C4-2B (cell line): ENCODE data around the gene TUBB2A.
"Not testable (repeated sequence)": the region's sequence is repeated elsewhere in the genome, so short reads cannot be mapped to it uniquely, and the experiment has no call there.

Experiments used
- H3K27ac ChIP-seq: fragments of 450-650 bp; 2 replicates; pipeline ENCODE4 v1.5.1; 2017
- ZFX ChIP-seq: fragments of 450-650 bp; IDR thresholded peaks from 2 replicates; pipeline ENCODE4 v1.6.1; 2017
- TF ChIP-seq, protein P1 (sequence below): fragments of 450-650 bp; conservative IDR thresholded peaks from 2 replicates; pipeline ENCODE4 v1.5.1; 2017; ENCODE audit warnings: mild to moderate bottlenecking

Gene TUBB2A

DNA sequence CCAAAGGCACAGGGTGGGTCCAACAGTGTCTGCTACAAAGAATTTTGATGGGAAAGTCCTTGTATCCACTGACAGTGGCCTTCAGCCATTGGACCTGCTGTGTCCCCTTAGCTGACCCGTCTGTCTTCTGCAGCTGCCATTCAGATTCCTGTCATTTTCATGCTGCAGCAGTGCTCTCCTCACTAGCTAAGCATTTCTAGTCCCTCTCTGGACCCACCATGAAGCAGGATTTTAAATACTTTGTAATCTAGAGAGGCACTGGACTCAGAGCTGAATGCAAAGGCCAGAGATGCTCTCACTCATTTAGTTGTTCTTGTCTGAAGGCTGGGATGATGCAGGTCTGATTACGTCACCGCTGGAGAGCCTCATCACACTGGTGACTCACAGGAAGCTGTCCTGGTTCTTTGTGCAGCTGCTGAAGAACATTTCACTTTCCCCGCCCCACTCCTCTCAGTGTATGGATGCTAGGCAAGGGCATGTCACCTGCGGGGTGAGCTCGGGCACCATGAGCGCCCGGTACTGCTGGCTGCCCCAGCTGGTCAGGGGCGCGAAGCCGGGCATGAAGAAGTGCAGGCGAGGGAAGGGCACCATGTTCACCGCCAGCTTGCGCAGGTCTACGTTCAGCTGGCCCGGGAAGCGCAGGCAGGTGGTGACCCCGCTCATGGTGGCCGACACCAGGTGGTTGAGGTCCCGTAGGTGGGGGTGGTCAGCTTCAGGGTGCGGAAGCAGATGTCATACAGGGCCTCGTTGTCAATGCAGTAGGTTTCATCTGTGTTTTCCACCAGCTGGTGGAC, 19.4 kb upstream of the TUBB2A start:
- no peak overlapping the region for H3K27ac ChIP-seq
- TF ChIP-seq, protein P1, sequence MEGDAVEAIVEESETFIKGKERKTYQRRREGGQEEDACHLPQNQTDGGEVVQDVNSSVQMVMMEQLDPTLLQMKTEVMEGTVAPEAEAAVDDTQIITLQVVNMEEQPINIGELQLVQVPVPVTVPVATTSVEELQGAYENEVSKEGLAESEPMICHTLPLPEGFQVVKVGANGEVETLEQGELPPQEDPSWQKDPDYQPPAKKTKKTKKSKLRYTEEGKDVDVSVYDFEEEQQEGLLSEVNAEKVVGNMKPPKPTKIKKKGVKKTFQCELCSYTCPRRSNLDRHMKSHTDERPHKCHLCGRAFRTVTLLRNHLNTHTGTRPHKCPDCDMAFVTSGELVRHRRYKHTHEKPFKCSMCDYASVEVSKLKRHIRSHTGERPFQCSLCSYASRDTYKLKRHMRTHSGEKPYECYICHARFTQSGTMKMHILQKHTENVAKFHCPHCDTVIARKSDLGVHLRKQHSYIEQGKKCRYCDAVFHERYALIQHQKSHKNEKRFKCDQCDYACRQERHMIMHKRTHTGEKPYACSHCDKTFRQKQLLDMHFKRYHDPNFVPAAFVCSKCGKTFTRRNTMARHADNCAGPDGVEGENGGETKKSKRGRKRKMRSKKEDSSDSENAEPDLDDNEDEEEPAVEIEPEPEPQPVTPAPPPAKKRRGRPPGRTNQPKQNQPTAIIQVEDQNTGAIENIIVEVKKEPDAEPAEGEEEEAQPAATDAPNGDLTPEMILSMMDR = no peak
- no peak for TF ChIP-seq ZFX

DNA sequence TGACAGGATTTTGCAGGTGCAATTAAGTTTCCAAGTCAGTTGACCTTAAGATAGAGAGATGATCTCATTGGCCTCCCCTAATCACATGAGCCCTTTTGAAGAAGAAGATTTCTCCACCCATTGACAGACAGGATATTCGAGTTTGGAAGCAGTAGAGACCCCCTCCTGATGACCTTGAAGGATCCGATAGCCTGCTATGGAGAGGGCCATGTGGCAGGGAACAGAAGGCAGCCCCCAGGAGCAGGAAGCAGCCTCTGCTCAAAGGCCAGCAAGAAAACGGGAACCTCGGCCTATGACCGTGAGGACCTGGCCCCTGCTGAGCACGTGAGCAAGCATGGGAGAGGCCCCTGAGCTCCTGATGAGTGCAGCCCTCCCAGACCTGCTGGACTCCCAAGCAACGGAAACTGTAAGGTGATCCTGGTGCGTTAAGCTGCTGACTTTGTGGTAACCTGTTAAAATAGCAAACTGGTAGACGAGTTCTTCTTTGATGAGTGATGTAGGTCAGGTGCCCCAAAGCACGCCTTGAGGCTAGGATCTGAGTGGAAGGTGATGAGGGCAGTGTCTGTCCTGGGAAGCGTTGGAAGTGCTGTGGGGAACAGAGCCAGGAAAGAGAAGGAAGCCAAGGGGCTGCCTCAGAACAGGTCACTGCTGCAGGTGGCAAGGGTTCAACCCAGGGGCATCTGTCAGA, 18.5 kb upstream of the TUBB2A start:
- H3K27ac ChIP-seq = no peak overlapping the region
- no peak for TF ChIP-seq ZFX
- TF ChIP-seq, protein P1 = no peak

DNA sequence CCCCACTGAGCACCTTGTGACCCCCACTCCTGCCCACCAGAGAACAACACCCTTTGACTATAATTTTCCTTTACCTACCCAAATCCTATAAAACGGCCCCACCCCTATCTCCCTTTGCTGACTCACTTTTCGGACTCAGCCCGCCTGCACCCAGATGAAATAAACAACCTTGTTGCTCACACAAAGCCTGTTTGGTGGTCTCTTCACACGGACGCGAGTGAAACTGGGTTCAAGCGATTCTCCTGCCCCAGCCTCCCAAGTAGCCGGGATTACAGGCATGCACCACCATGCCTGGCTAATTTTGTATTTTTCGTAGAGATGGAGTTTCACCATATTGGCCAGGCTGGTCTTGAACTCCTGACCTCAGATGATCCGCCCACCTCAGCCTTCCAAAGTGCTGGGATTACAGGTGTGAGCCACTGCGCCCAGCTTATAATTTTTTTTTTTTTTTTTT, 16.3 kb upstream of the TUBB2A start:
- not testable (repeated sequence) for H3K27ac ChIP-seq

DNA sequence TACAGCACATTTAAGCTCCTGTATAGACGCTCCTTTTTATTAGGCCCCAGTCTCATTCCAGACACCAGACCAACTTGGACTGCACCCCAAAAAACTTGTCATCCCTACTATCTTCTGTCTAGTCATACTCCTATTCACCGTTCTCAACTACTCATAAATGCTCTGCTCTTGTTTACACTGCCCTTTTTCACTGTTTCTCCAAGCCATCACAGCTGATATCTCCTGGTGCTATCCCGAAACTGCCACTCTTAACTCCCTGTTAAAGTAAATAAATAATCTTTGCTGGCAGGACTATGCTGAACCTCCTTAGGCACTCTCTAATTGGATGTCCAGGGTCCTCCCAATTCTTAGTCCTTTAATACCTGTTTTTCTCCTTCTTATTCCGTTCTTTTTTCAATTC, 15.4 kb upstream of the TUBB2A start:
- not testable (repeated sequence) for H3K27ac ChIP-seq

DNA sequence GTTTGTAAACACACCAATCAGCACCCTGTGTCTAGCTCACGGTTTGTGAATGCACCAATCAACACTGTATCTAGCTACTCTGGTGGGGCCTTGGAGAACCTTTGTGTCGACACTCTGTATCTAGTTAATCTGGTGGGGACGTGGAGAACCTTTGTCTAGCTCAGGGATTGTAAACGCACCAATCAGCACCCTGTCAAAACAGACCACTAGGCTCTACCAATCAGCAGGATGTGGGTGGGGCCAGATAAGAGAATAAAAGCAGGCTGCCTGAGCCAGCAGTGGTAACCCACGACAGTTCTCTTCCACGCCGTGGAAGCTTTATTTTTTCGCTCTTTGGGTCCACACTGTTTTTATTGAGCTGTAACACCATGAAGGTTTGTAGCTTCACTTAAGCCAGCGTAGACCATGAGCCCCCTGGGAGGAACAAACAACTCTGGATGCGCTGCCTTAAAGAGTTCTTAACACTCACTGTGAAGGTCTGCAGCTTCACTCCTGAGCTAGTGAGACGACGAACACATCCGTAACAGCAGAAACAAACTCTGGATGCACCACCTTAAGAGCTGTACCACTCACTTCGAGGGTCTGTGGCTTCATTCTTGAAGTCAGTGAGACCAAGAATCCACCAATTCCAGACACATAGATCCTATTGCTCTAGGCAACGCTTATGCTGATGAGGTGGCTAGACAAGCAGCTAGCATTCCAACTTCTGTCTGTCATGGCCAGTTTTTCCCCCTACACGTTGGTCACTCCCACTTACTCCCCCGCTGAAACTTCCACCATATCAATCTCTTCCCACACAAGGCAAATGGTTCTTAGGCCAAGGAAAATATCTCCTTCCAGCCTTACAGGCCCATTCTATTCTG, 14.2 kb upstream of the TUBB2A start:
- not testable (repeated sequence) for H3K27ac ChIP-seq

DNA sequence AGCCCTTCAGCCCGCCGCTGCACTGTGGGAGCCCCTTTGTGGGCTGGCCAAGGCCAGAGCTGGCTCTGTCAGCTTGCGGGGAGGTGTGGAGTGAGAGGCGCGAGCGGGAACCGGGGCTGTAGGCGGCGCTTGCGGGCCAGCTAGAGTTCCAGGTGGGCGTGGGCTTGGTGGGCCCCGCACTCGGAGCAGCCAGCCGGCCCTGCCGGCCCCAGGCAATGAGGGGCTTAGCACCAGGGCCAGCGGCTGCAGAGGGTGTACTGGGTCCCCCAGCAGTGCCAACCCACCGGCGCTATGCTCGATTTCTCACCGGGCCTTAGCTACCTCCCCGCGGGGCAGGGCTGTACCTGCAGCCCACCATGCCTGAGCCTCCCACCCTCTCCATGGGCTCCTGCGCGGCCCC, 13.3 kb upstream of the TUBB2A start:
- H3K27ac ChIP-seq = not testable (repeated sequence)

DNA sequence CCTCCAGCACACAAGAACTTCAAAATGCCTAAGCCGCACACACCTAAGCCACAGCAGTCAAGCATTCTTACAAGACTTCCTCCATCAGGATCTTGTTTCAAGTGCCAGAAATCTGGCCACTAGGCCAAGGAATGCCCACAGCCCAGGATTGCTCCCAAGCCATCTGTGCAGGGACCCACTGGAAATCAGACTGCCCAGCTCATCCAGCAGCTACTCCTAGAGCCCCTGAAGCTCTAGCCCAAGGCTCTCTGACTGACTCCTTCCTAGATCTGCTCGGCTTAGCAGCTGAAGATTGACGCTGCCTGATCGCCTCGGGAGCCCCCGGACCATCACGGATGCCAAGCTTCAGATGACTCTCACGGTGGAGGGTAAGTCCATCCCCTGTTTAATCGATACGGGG, 10.7 kb upstream of the TUBB2A start:
- not testable (repeated sequence) for H3K27ac ChIP-seq

DNA sequence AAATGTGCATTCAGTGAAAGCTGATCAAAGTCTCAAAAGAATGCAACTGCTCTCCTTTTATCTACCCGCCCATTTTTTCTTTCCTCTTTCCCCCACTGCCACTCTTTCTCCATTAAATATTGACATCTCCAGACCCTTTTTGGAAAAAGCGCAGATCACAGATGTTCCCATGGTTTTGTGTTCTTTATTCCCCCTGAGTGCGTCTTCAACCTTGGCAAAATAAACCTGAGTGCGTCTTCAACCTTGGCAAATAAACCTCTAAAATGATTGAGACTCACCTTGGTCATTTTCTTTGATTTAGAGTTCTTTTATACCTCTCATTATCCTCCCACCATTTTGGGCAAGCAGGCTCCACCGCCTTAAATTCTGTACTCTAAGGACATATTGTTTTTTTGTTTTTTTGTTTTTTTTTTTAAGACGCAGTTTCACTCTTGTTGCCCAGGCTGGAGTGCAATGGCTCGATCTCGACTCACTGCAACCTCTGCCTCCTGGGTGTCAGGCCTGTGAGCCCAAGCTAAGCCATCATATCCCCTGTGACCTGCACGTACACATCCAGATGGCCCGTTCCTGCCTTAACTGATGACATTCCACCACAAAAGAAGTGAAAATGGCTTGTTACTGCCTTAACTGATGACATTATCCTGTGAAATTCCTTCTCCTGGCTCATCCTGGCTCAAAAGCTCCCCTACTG, 9.3 kb upstream of the TUBB2A start:
- H3K27ac ChIP-seq = not testable (repeated sequence)

DNA sequence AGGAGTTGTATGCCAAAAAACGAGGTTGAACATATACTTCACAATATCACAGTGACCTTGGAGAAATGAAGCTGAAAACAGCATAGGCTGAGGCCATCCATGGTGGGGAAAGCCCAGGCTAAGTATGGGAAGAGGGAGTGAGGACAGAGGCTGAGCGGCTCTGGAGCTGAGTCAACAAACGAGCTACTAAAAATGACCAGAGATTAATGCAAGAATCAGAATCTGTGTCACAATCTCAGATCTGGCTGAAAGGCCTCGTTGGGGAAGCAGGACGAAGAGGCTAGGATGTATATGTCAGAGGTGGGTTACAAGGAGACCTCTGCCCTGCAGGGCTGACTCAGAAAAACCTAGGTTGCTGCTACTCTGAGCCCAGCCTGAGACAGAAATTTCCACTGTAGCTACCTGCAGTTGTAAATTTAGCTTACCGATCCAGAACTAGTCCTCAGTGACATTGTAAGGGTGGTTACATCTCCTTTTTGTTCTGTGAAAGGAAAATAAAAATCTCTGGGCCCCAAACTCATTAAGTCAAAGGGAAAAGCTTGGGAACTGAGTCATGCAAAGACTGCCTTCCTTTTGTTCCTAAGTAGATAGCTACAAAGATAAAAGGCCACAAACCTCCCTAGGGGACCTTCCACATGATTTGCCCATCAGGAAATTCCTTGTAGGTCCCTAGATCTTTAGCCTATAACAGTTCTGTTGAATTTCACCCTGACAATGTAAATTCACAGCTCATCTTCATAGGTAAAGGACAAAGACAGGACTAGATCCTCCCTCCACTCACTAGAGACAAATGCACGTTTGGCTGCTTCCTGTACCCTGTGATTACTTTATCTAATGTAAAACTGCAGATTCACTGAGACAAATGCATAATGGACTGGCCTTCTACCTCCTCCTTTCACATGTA, 8.5 kb upstream of the TUBB2A start:
- TF ChIP-seq, protein P1 = no peak
- no peak for TF ChIP-seq ZFX
- no peak overlapping the region for H3K27ac ChIP-seq

DNA sequence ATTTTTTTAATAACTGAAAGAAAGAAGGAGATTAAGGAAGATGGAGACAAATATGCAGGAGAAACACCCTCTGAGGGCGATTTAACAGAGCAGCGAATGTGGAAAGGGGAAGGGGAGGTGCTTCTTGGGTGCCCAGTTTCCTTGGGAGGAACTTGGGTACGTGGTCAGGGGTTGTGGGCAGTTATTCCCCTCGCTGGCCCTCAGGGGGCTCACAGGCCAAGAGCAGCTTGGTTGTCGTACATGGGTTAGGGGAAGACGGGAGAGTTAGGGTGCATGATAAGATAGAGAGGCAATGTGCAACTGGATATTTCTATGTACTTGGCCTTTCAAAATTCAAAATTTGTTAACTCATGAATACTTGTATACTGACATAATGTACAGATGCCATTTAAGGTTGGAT, 7.0 kb upstream of the TUBB2A start:
- no peak overlapping the region for H3K27ac ChIP-seq
- TF ChIP-seq ZFX = no peak
- TF ChIP-seq, protein P1 = no peak
